A549 (cell line): Measurements from ENCODE around the gene USP24. TPM values are rescaled to one million over a fixed set of nuclear protein-coding genes. Genes with fewer than 3 reads are reported as not detected.

Experiments used
- ATAC-seq, 2 experiments: fragments of 200-7000 bp in 1 of 2; fragments of >200 bp in 1 of 2; cut with Nextera tagmentation in 1 of 2; cut with Tn5 transposase in 1 of 2; 3 replicates each; pipeline versions ENCODE4 v1.8.0 to v1.9.1; 2018 to 2020; ENCODE audit warnings: mild to moderate bottlenecking in 1 of 2, moderate library complexity in 1 of 2
- CTCF ChIA-PET: fragments of 300-600 bp; sonication (Branson Sonifier 250); formaldehyde crosslinking; extraction: SDS; loops from one replicate; lab custom pipeline; 2021; ENCODE audit warnings: antibody characterized with exemption, inconsistent platforms; lab: Yijun Ruan, JAX
- POLR2A ChIA-PET: fragments of 350-600 bp; formaldehyde crosslinking; extraction: SDS; loops from one replicate; lab custom pipeline; 2021; ENCODE audit warnings: antibody characterized with exemption, inconsistent platforms; lab: Yijun Ruan, JAX
- DNase-seq, 2 experiments: peaks; one replicate each; pipeline versions ENCODE4 v3.0.0 to v3.0.0-alpha.2; 2011 to 2016; ENCODE audit warnings: low read depth in 1 of 2, low spot score in 1 of 2
- FAIRE-seq: peaks from 2 replicates; lab custom pipeline; 2011; peaks lifted over from hg19 to GRCh38; lab: Jason Lieb, UNC
- H3K27ac ChIP-seq, 2 experiments: fragments of >200 bp; sonication (Bioruptor Twin); formaldehyde crosslinking; 3 replicates each; pipeline ENCODE4 v1.5.1; 2016 to 2017
- H3K4me1 ChIP-seq: fragments of >200 bp; sonication (Bioruptor Twin); formaldehyde crosslinking; 3 replicates; pipeline ENCODE4 v1.6.1; 2016
- H3K4me2 ChIP-seq: fragments of >200 bp; sonication (Bioruptor Twin); formaldehyde crosslinking; 3 replicates; pipeline ENCODE4 v1.6.1; 2016
- H3K4me3 ChIP-seq: fragments of >200 bp; sonication (Bioruptor Twin); formaldehyde crosslinking; 3 replicates; pipeline ENCODE4 v1.5.1; 2016
- H3K9me3 ChIP-seq: fragments of >200 bp; sonication (Bioruptor Twin); formaldehyde crosslinking; 3 replicates; pipeline ENCODE4 v1.6.1; 2016
- ESRRA ChIP-seq: fragments of 150-350 bp; IDR thresholded peaks from 2 replicates; pipeline ENCODE4 v1.6.1; 2014; ENCODE audit warnings: mild to moderate bottlenecking, low read length, borderline replicate concordance
- FOSB ChIP-seq: fragments of 250-450 bp; sonication (Bioruptor Pico); IDR thresholded peaks from 2 replicates; pipeline ENCODE4 v1.5.0; 2020; ENCODE audit warnings: mild to moderate bottlenecking, moderate library complexity
- FOSL2 ChIP-seq, 2 experiments: fragments of 450-650 bp in 1 of 2; fragments of >200 bp in 1 of 2; sonication (Bioruptor Twin) in 1 of 2; formaldehyde crosslinking; IDR thresholded peaks; 2 replicates each; pipeline versions ENCODE4 v1.5.0 to v1.6.1; 2016 to 2020; ENCODE audit warnings: mild to moderate bottlenecking in 1 of 2, moderate library complexity in 1 of 2
- HDAC2 ChIP-seq: fragments of 200-600 bp; sonication (generic); IDR thresholded peaks from 2 replicates; pipeline ENCODE4 v1.6.1; 2016
- HEYL ChIP-seq: fragments of 250-450 bp; sonication (Bioruptor Pico); IDR thresholded peaks from 2 replicates; pipeline ENCODE4 v1.8.0; 2021; ENCODE audit warnings: mild to moderate bottlenecking, moderate library complexity
- HOXA7 ChIP-seq: fragments of 250-450 bp; sonication (Bioruptor Pico); IDR thresholded peaks from 2 replicates; pipeline ENCODE4 v1.5.0; 2020; ENCODE audit warnings: mild to moderate bottlenecking, moderate library complexity
- HOXB13 ChIP-seq: fragments of 250-450 bp; sonication (Bioruptor Pico); IDR thresholded peaks from 2 replicates; pipeline ENCODE4 v1.5.0; 2020; ENCODE audit warnings: low read depth, mild to moderate bottlenecking, moderate library complexity
- HOXB5 ChIP-seq: fragments of 250-450 bp; sonication (Bioruptor Pico); IDR thresholded peaks from 2 replicates; pipeline ENCODE4 v1.5.0; 2020; ENCODE audit warnings: mild to moderate bottlenecking, moderate library complexity
- KDM5A ChIP-seq: fragments of 200-600 bp; sonication (generic); IDR thresholded peaks from 2 replicates; pipeline ENCODE4 v1.6.1; 2016; ENCODE audit warnings: antibody characterized with exemption, mild to moderate bottlenecking
- NFE2L2 ChIP-seq: fragments of 150-350 bp; conservative IDR thresholded peaks from 2 replicates; pipeline ENCODE4 v1.6.1; 2014; ENCODE audit warnings: low read length
- NPAS2 ChIP-seq: fragments of 250-450 bp; sonication (Bioruptor Pico); IDR thresholded peaks from 2 replicates; pipeline ENCODE4 v1.8.0; 2022; ENCODE audit warnings: mild to moderate bottlenecking, moderate library complexity, borderline replicate concordance
- PHF8 ChIP-seq: fragments of 200-600 bp; sonication (generic); IDR thresholded peaks from 2 replicates; pipeline ENCODE4 v1.6.1; 2016; ENCODE audit warnings: low read depth, mild to moderate bottlenecking, antibody characterized with exemption, moderate library complexity, borderline replicate concordance
- POLR2A ChIP-seq: IDR thresholded peaks from 2 replicates; pipeline ENCODE4 v1.6.1; 2012; ENCODE audit warnings: mild to moderate bottlenecking, low read length
- POLR2AphosphoS2 ChIP-seq: conservative IDR thresholded peaks from 2 replicates; pipeline ENCODE4 v1.6.1; 2012; ENCODE audit warnings: low read length, improper control_type of control experiment, inconsistent platforms
- RAD21 ChIP-seq, 2 experiments: fragments of >200 bp in 1 of 2; sonication (Bioruptor Twin) in 1 of 2; formaldehyde crosslinking in 1 of 2; IDR thresholded peaks in 1 of 2; conservative IDR thresholded peaks in 1 of 2; 2 replicates in 1 of 2; 3 replicates in 1 of 2; pipeline ENCODE4 v1.6.1; 2012 to 2018; ENCODE audit warnings: inconsistent platforms in 1 of 2
- RARB ChIP-seq: fragments of 250-450 bp; sonication (Bioruptor Pico); IDR thresholded peaks from 2 replicates; pipeline ENCODE4 v1.8.0; 2021; ENCODE audit warnings: mild to moderate bottlenecking, moderate library complexity
- TFCP2L1 ChIP-seq: fragments of 250-450 bp; sonication (Bioruptor Pico); IDR thresholded peaks from 2 replicates; pipeline ENCODE4 v1.5.0; 2021; ENCODE audit warnings: mild to moderate bottlenecking
- TP53 ChIP-seq: fragments of 250-450 bp; sonication (Bioruptor Pico); IDR thresholded peaks from 2 replicates; pipeline ENCODE4 v1.5.0; 2021; ENCODE audit warnings: mild to moderate bottlenecking, moderate library complexity
- WGBS: methylation state at CpG from one replicate; pipeline ENCODE4 v1.1.6; 2017; ENCODE audit errors: missing lambda C conversion rate; 5-methylcytosine and 5-hydroxymethylcytosine counted together
- polyA plus RNA-seq, 4 experiments: library from polyadenylated mRNA; depleted of rRNA in 3 of 4; stranded (reverse); fragments of >200 nt; fragmentation: RNase III in 1 of 4; extraction: RNeasy Plus Mini Kit Qiagen cat#74134 plus additional on column Dnase treatment in 1 of 4; gene quantifications; 2 replicates in 3 of 4; 3 replicates in 1 of 4; pipeline ENCODE4 v1.2.3, GENCODE V29; 2011 to 2017
- TF ChIP-seq, protein P1 (sequence below): IDR thresholded peaks from 2 replicates; pipeline ENCODE4 v1.6.1; 2012
- TF ChIP-seq, protein P2 (sequence below): fragments of 150-350 bp; IDR thresholded peaks from 2 replicates; pipeline ENCODE4 v1.6.1; 2014; ENCODE audit warnings: low read depth, mild to moderate bottlenecking, low read length
- TF ChIP-seq, protein P3 (sequence below): fragments of 450-650 bp; IDR thresholded peaks from 2 replicates; pipeline ENCODE4 v1.6.1; 2014; ENCODE audit warnings: antibody characterized with exemption
- TF ChIP-seq, protein P4 (sequence below): fragments of >200 bp; sonication (Bioruptor Twin); formaldehyde crosslinking; IDR thresholded peaks from 3 replicates; pipeline ENCODE4 v1.6.1; 2016

The USP24 gene
- polyA plus RNA-seq, 2 of the 4 experiments (the other 2 are of a cell fraction), result 14.7 to 21.7 TPM

DNA sequence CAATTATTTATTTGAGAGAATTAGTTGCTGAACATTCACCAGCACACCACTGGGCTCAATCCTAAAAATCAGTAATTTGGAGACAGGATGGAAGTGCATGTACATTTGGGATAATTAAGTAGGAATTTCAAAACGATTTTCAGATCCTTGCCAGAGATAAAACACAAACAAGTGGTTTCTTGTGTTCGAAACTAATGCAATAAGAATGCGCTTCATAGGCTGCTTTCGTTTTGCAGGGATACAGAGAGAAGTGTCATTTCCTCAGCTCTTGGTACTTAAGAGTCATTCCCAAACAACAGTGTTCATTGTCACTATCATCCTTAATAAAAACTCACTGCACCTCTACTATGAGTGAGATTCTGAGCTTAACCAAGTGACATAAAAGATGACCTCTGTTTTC is 20.6 kb upstream of the USP24 start (continued):
- TF ChIP-seq, protein P1, sequence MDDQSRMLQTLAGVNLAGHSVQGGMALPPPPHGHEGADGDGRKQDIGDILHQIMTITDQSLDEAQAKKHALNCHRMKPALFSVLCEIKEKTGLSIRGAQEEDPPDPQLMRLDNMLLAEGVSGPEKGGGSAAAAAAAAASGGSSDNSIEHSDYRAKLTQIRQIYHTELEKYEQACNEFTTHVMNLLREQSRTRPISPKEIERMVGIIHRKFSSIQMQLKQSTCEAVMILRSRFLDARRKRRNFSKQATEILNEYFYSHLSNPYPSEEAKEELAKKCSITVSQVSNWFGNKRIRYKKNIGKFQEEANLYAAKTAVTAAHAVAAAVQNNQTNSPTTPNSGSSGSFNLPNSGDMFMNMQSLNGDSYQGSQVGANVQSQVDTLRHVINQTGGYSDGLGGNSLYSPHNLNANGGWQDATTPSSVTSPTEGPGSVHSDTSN, result no peak
- no peak for TF ChIP-seq TP53 (CRISPR knock-in tag)
- TF ChIP-seq, all 56 proteins: peak for 0

DNA sequence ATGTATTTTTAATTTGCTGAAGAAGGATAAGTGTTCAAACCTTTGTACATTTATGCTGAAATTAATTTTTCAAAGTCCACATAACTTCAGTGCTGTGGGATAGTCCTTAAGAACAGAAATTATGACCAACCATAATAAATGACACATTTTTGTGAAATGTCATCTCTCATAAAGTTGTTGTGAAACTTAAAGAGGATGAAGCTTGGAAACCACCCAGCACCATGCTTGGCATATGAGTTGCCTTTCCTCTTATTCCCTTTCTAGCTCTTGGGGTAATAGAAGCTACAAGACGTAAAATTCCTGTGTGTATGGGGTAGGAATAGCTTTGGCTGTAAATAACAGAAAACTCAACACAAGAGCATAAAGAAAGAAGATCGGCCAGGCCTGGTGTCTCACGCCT is 18.9 kb upstream of the USP24 start:
- Histone ChIP-seq H3K4me2 (0 out of 3 replicates have a peak overlapping the region, but pooled peaks have one; percentile 30), H3K4me1 (peaks cover 5% of the 10 kb centered on the region; the same call in 1 of the 3 replicates), H3K9me3 (no peaks in the 10 kb centered on the region), H3K27ac (no peak overlapping the region), H3K4me3 (no peak overlapping the region)
- ATAC-seq (no peak), DNase-seq (no peak), FAIRE-seq (no peak)
- ChIA-PET CTCF (no interaction called here), POLR2A (no interaction called here)
- TF ChIP-seq POLR2A, result no peak
- no peak for TF ChIP-seq HOXB5 (CRISPR knock-in tag)
- TF ChIP-seq, protein P1, result no peak
- TF ChIP-seq HOXB13 (CRISPR knock-in tag), result no peak
- TF ChIP-seq NPAS2 (CRISPR knock-in tag), result no peak
- no peak for TF ChIP-seq HEYL (CRISPR knock-in tag)
- no peak for TF ChIP-seq POLR2AphosphoS2
- TF ChIP-seq NFE2L2, result no peak
- TF ChIP-seq PHF8, result no peak
- TF ChIP-seq, protein P2, sequence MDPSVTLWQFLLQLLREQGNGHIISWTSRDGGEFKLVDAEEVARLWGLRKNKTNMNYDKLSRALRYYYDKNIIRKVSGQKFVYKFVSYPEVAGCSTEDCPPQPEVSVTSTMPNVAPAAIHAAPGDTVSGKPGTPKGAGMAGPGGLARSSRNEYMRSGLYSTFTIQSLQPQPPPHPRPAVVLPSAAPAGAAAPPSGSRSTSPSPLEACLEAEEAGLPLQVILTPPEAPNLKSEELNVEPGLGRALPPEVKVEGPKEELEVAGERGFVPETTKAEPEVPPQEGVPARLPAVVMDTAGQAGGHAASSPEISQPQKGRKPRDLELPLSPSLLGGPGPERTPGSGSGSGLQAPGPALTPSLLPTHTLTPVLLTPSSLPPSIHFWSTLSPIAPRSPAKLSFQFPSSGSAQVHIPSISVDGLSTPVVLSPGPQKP, result no peak
- no peak for TF ChIP-seq ESRRA
- TF ChIP-seq, protein P3, sequence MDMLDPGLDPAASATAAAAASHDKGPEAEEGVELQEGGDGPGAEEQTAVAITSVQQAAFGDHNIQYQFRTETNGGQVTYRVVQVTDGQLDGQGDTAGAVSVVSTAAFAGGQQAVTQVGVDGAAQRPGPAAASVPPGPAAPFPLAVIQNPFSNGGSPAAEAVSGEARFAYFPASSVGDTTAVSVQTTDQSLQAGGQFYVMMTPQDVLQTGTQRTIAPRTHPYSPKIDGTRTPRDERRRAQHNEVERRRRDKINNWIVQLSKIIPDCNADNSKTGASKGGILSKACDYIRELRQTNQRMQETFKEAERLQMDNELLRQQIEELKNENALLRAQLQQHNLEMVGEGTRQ, result no peak
- TF ChIP-seq KDM5A, result no peak
- TF ChIP-seq FOSL2 (IDR thresholded peaks at IDR 0.05), result no peak
- TF ChIP-seq FOSL2 (CRISPR knock-in tag; IDR thresholded peaks at IDR 0.05), result no peak
- TF ChIP-seq, protein P4, sequence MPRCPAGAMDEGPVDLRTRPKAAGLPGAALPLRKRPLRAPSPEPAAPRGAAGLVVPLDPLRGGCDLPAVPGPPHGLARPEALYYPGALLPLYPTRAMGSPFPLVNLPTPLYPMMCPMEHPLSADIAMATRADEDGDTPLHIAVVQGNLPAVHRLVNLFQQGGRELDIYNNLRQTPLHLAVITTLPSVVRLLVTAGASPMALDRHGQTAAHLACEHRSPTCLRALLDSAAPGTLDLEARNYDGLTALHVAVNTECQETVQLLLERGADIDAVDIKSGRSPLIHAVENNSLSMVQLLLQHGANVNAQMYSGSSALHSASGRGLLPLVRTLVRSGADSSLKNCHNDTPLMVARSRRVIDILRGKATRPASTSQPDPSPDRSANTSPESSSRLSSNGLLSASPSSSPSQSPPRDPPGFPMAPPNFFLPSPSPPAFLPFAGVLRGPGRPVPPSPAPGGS, result no peak
- no peak for TF ChIP-seq HDAC2
- no peak for TF ChIP-seq RAD21 (conservative IDR thresholded peaks at IDR 0.05 in 1 of 2, IDR thresholded peaks at IDR 0.05 in 1 of 2)
- 90% methylated on average over 3 of the region's 3 CpGs for WGBS

DNA sequence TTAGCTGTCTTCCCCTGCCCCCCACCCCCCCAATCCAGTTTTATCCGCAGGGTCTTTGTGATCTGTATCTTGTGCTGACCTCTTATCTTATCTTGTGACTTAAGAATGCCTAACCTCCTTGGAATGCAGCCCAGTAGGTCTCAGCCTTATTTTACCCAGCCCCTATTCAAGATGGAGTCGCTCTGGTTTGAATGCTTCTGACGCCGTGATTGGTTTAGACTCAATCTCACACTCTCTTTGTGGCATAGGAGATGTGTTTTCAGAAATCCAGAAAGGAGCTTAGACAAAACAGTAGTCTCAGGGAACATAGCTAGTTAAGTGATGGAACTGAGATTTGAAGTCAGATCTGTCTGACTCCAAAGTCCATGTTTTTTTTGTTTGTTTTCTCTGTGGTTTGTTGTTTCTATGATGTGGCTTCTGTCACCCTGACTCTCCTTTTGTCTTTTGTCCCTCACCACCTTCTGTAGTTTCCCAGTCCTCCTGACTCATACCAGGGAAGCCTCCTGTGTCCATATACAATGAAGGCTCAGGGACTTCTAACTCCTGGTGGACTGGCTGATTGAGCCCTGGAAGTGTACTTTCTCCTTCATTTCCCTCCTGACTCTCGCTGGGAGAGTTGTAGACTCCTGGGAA is 18.1 kb upstream of the USP24 start:
- peaks cover 5% of the 10 kb centered on the region; the same call in 1 of the 3 replicates for H3K4me1 ChIP-seq
- no peak overlapping the region for H3K27ac ChIP-seq
- ChIA-PET CTCF (no interaction called here), POLR2A (no interaction called here)
- ATAC-seq, result peak in 1 of 2 experiments; percentile 51; a peak in 2 of 6 replicates
- TF ChIP-seq HOXA7 (CRISPR knock-in tag), result no peak
- no peak for TF ChIP-seq TFCP2L1
- no peak for TF ChIP-seq FOSB (CRISPR knock-in tag)
- TF ChIP-seq RARB (CRISPR knock-in tag), result no peak
- no peak for TF ChIP-seq HOXB5 (CRISPR knock-in tag)
- TF ChIP-seq, all 56 proteins: peak for 0
- Histone ChIP-seq H3K4me3 (no peak overlapping the region), H3K4me2 (peak overlapping the region; percentile 30; the same call in 1 of the 3 replicates), H3K9me3 (no peaks in the 10 kb centered on the region)
- WGBS, result 57% methylated on average over 4 of the region's 5 CpGs
- no peak for FAIRE-seq
- peak in 1 of 2 experiments; percentile 42 for DNase-seq
